ENCODE measurements around the gene B3GALNT1.

The B3GALNT1 gene

GRCh38 chr3:161104561-161105551 is at the start of gene B3GALNT1:
TSS of gene B3GALNT1 (minus strand) at chr3:161105349. CDS start at chr3:161086754, 18,595 bp downstream.
- peak in 1 of 4 experiments; percentile 13 for DNase-seq (ENCODE audit: low read depth in 4 of 4, low spot score in 1 of 4)

GRCh38 chr3:161153480-161153879 is 48.3 kb upstream of the B3GALNT1 start:
- no peak for DNase-seq (ENCODE audit: low read depth in 4 of 4, low spot score in 1 of 4)

GRCh38 chr3:161150001-161150525 is 44.9 kb upstream of the B3GALNT1 start:
- DNase-seq (ENCODE audit: low read depth in 4 of 4, low spot score in 1 of 4), result no peak

- DNase-seq (ENCODE audit: low read depth in 4 of 4, low spot score in 1 of 4), result no peak
Measured at GRCh38 chr3:161149529-161149928, 44.4 kb upstream of the B3GALNT1 start.

GRCh38 chr3:161148832-161149475 is 43.8 kb upstream of the B3GALNT1 start:
- DNase-seq (ENCODE audit: low read depth in 4 of 4, low spot score in 1 of 4), result no peak

- DNase-seq (ENCODE audit: low read depth in 4 of 4, low spot score in 1 of 4), result no peak
Measured at GRCh38 chr3:161142486-161142885, 37.3 kb upstream of the B3GALNT1 start.

GRCh38 chr3:161139686-161140085 is 34.5 kb upstream of the B3GALNT1 start:
- DNase-seq (ENCODE audit: low read depth in 4 of 4, low spot score in 1 of 4), result no peak

GRCh38 chr3:161137260-161137659 is 32.1 kb upstream of the B3GALNT1 start:
- no peak for DNase-seq (ENCODE audit: low read depth in 4 of 4, low spot score in 1 of 4)

- DNase-seq (ENCODE audit: low read depth in 4 of 4, low spot score in 1 of 4), result no peak
Measured at GRCh38 chr3:161132391-161132790, 27.2 kb upstream of the B3GALNT1 start.

GRCh38 chr3:161126495-161126894 is 21.3 kb upstream of the B3GALNT1 start:
- no peak for DNase-seq (ENCODE audit: low read depth in 4 of 4, low spot score in 1 of 4)

- no peak for DNase-seq (ENCODE audit: low read depth in 4 of 4, low spot score in 1 of 4)
Measured at GRCh38 chr3:161117646-161118045, 12.5 kb upstream of the B3GALNT1 start.

- no peak for DNase-seq (ENCODE audit: low read depth in 4 of 4, low spot score in 1 of 4)
Measured at GRCh38 chr3:161108840-161109239, 3.7 kb upstream of the B3GALNT1 start.

- DNase-seq (ENCODE audit: low read depth in 4 of 4, low spot score in 1 of 4), result no peak
Measured at GRCh38 chr3:161107311-161107710, 2.2 kb upstream of the B3GALNT1 start.

- no peak for DNase-seq (ENCODE audit: low read depth in 4 of 4, low spot score in 1 of 4)
Measured at GRCh38 chr3:161103776-161104385, 1.3 kb downstream of the B3GALNT1 start.

GRCh38 chr3:161101609-161102008 is 3.5 kb downstream of the B3GALNT1 start:
- no peak for DNase-seq (ENCODE audit: low read depth in 4 of 4, low spot score in 1 of 4)

GRCh38 chr3:161100994-161101393 is 4.2 kb downstream of the B3GALNT1 start:
- no peak for DNase-seq (ENCODE audit: low read depth in 4 of 4, low spot score in 1 of 4)

GRCh38 chr3:161096771-161097367 is 8.3 kb downstream of the B3GALNT1 start:
- DNase-seq (ENCODE audit: low read depth in 4 of 4, low spot score in 1 of 4), result no peak

- DNase-seq (ENCODE audit: low read depth in 4 of 4, low spot score in 1 of 4), result no peak
Measured at GRCh38 chr3:161093895-161094294, 11.3 kb downstream of the B3GALNT1 start.

- no peak for DNase-seq (ENCODE audit: low read depth in 4 of 4, low spot score in 1 of 4)
Measured at GRCh38 chr3:161084277-161084676, 20.9 kb downstream of the B3GALNT1 start.

GRCh38 chr3:161083131-161083530 is 22.0 kb downstream of the B3GALNT1 start:
- no peak for DNase-seq (ENCODE audit: low read depth in 4 of 4, low spot score in 1 of 4)

- DNase-seq (ENCODE audit: low read depth in 4 of 4, low spot score in 1 of 4), result no peak
Measured at GRCh38 chr3:161082063-161082462, 23.1 kb downstream of the B3GALNT1 start.
